ENCODE data around the gene AGT.

DNA sequence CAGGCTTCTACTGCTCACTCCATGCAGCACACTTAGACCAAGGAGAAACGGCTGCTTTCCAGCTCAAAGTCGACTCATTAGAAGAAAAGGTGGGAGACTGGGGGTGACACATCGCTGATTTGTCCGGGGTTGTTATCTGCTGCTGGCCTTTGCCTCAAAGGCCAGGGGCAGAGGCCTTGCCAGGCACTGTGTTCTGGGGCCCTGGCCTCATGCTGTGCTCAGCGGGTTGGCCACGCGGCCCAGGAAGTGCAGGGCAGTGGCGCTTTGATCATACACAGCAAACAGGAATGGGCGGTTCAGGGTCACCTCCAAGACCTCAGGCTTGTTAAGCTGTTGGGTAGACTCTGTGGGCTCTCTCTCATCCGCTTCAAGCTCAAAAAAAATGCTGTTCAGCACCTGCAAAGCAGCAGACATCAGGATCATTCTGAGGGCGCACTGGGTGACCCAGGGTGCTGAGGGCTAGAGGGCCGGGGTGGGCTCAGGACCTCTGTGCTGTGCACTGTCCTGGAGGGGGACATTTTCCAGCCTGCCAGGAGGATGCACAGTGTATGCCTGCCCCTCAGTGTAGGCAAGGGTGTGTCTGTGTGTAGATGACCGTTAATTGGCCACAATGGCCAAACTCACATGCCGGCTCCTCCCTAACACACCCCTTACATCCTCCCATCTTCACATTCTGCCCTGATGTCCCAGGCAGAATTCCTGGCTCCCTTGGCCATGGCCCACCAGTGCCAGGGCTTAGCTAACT lies 10.8 kb downstream of the AGT start:
- TF ChIP-seq, protein P1, sequence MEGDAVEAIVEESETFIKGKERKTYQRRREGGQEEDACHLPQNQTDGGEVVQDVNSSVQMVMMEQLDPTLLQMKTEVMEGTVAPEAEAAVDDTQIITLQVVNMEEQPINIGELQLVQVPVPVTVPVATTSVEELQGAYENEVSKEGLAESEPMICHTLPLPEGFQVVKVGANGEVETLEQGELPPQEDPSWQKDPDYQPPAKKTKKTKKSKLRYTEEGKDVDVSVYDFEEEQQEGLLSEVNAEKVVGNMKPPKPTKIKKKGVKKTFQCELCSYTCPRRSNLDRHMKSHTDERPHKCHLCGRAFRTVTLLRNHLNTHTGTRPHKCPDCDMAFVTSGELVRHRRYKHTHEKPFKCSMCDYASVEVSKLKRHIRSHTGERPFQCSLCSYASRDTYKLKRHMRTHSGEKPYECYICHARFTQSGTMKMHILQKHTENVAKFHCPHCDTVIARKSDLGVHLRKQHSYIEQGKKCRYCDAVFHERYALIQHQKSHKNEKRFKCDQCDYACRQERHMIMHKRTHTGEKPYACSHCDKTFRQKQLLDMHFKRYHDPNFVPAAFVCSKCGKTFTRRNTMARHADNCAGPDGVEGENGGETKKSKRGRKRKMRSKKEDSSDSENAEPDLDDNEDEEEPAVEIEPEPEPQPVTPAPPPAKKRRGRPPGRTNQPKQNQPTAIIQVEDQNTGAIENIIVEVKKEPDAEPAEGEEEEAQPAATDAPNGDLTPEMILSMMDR (IDR thresholded peaks at IDR 0.05 in 4 of 5, conservative IDR thresholded peaks at IDR 0.05 in 1 of 5) = no peak
- TF ChIP-seq POLR2A (IDR thresholded peaks at IDR 0.05) = no peak

Data from gastrocnemius medialis (tissue), 4 donors.